OCI-LY1 (cell line): ENCODE measurements around the gene HES1.

ENCODE experiments used
- H2AFZ ChIP-seq: fragments of 200-600 bp; sonication (generic), shearing (Covaris generic); 2 replicates; pipeline ENCODE4 v1.6.0; 2014; ENCODE audit warnings: antibody characterized with exemption, mild to moderate bottlenecking, low read length
- H3F3A ChIP-seq: fragments of 200-600 bp; sonication (generic), shearing (Covaris generic); 2 replicates; pipeline ENCODE4 v1.6.0; 2014; ENCODE audit warnings: mild to moderate bottlenecking, antibody characterized with exemption, low read length, moderate library complexity; ENCODE audit not compliant: insufficient read depth
- H3K27ac ChIP-seq: fragments of 200-600 bp; sonication (generic); 2 replicates; pipeline ENCODE4 v1.5.1; 2014; ENCODE audit warnings: low read length, mixed run types, mild to moderate bottlenecking, low read depth; ENCODE audit not compliant: poor library complexity, severe bottlenecking
- H3K27me3 ChIP-seq: fragments of 200-600 bp; sonication (generic); 2 replicates; pipeline ENCODE4 v1.6.0; 2014; ENCODE audit warnings: antibody characterized with exemption, mild to moderate bottlenecking, low read length, moderate library complexity; ENCODE audit not compliant: insufficient read depth
- H3K36me3 ChIP-seq: fragments of 200-600 bp; sonication (generic); 2 replicates; pipeline ENCODE4 v1.6.1; 2014; ENCODE audit warnings: mild to moderate bottlenecking, antibody characterized with exemption, low read length, moderate library complexity, mixed read lengths; ENCODE audit not compliant: insufficient read depth
- H3K4me1 ChIP-seq: fragments of 200-600 bp; sonication (generic); 2 replicates; pipeline ENCODE4 v1.5.1; 2014; ENCODE audit warnings: mild to moderate bottlenecking, low read length, moderate library complexity; ENCODE audit not compliant: insufficient read depth, severe bottlenecking
- H3K4me2 ChIP-seq: fragments of 200-600 bp; sonication (generic), shearing (Covaris generic); 2 replicates; pipeline ENCODE4 v1.6.1; 2014; ENCODE audit warnings: low read length
- H3K4me3 ChIP-seq: fragments of 200-600 bp; sonication (generic); 2 replicates; pipeline ENCODE4 v1.5.1; 2014; ENCODE audit warnings: low read length, low read depth, mild to moderate bottlenecking, mixed read lengths; ENCODE audit not compliant: poor library complexity, severe bottlenecking
- H3K79me2 ChIP-seq: fragments of 200-600 bp; shearing (Covaris generic); 2 replicates; pipeline ENCODE4 v1.6.1; 2016; ENCODE audit warnings: mixed run types, low read length, mixed read lengths; ENCODE audit not compliant: insufficient read depth
- H3K9ac ChIP-seq: fragments of 200-600 bp; sonication (generic), shearing (Covaris generic); 2 replicates; pipeline ENCODE4 v1.6.1; 2014; ENCODE audit warnings: mild to moderate bottlenecking, low read length, mixed read lengths
- H3K9me2 ChIP-seq: fragments of 200-600 bp; sonication (generic), shearing (Covaris generic); 2 replicates; pipeline ENCODE4 v1.6.1; 2014; ENCODE audit warnings: low read depth, mild to moderate bottlenecking, low read length, mixed read lengths
- H3K9me3 ChIP-seq: fragments of 200-600 bp; shearing (Covaris generic); 2 replicates; pipeline ENCODE4 v1.6.1; 2014; ENCODE audit warnings: low read length, mixed read lengths
- H4K20me1 ChIP-seq: fragments of 200-600 bp; sonication (generic), shearing (Covaris generic); 2 replicates; pipeline ENCODE4 v1.6.0; 2016; ENCODE audit warnings: mild to moderate bottlenecking, low read length; ENCODE audit not compliant: insufficient read depth
- CTCF ChIP-seq: fragments of 200-600 bp; sonication (generic), shearing (Covaris generic); IDR thresholded peaks from 2 replicates; pipeline ENCODE4 v1.5.1; 2017; ENCODE audit warnings: mild to moderate bottlenecking, antibody characterized with exemption, low read length, moderate library complexity, mixed read lengths
- EZH2 ChIP-seq: fragments of 200-600 bp; sonication (generic), shearing (Covaris generic); IDR thresholded peaks from 2 replicates; pipeline ENCODE4 v1.8.0; 2017; ENCODE audit warnings: borderline replicate concordance, mixed run types, mild to moderate bottlenecking, antibody characterized with exemption, low read length, moderate library complexity, mixed read lengths

The HES1 gene

GRCh38 chr3:194099215-194099614 lies 36.7 kb upstream of the HES1 start:
- Histone ChIP-seq H3K9me3 (no peaks in the 10 kb centered on the region), H3K36me3 (no peaks in the 10 kb centered on the region), H3K9ac (no peak overlapping the region), H3K4me3 (peak overlapping the region; percentile 41), H3K79me2 (no peaks in the 10 kb centered on the region), H3K4me1 (peaks cover 26% of the 10 kb centered on the region), H3K4me2 (peak overlapping the region; percentile 28; the same call in 1 of the 2 replicates), H3K27ac (no peak overlapping the region), H3K27me3 (peaks cover 10% of the 10 kb centered on the region; the same call in 1 of the 2 replicates), H3F3A (no peaks in the 10 kb centered on the region), H4K20me1 (no peaks in the 10 kb centered on the region), H3K9me2 (no peaks in the 10 kb centered on the region), H2AFZ (no peak overlapping the region)
- TF ChIP-seq CTCF, result no peak
- no peak for TF ChIP-seq EZH2

- Histone ChIP-seq H3K4me2 (peak overlapping the region; percentile 24; the same call in 1 of the 2 replicates), H3K27ac (no peak overlapping the region), H3K4me3 (no peak overlapping the region), H3F3A (no peaks in the 10 kb centered on the region), H3K79me2 (no peaks in the 10 kb centered on the region), H3K27me3 (peaks cover 10% of the 10 kb centered on the region; the same call in 1 of the 2 replicates), H3K36me3 (no peaks in the 10 kb centered on the region), H4K20me1 (no peaks in the 10 kb centered on the region), H2AFZ (no peak overlapping the region), H3K9ac (no peak overlapping the region), H3K9me2 (no peaks in the 10 kb centered on the region), H3K4me1 (peaks cover 38% of the 10 kb centered on the region), H3K9me3 (no peaks in the 10 kb centered on the region)
- no peak for TF ChIP-seq CTCF
- TF ChIP-seq EZH2, result no peak
These were observed 35.0 kb upstream of the HES1 start for GRCh38 chr3:194100856-194101390.

- Histone ChIP-seq H3K9ac (no peak overlapping the region), H3K27ac (no peak overlapping the region), H3K9me3 (no peaks in the 10 kb centered on the region), H3K9me2 (no peaks in the 10 kb centered on the region), H3K4me1 (peaks cover 38% of the 10 kb centered on the region), H3K79me2 (no peaks in the 10 kb centered on the region), H3K4me3 (no peak overlapping the region), H3K36me3 (no peaks in the 10 kb centered on the region), H3F3A (no peaks in the 10 kb centered on the region), H3K4me2 (peak overlapping the region; percentile 24; the same call in 1 of the 2 replicates), H2AFZ (no peak overlapping the region), H3K27me3 (peaks cover 13% of the 10 kb centered on the region), H4K20me1 (no peaks in the 10 kb centered on the region)
- TF ChIP-seq CTCF (no peak), EZH2 (no peak)
These were observed 34.1 kb upstream of the HES1 start for GRCh38 chr3:194101592-194102432.
